Keratinocyte (primary cell): ENCODE measurements around the gene LRP1B. TPM values are rescaled to one million over a fixed set of nuclear protein-coding genes. Genes with fewer than 3 reads are reported as not detected.

Experiments
- DNase-seq: peaks from one replicate; pipeline ENCODE4 v3.0.0-alpha.2; 2011; ENCODE audit warnings: low read depth, missing footprints, low spot score
- FAIRE-seq: peaks from 2 replicates; lab custom pipeline; 2011; peaks lifted over from hg19 to GRCh38; lab: Jason Lieb, UNC
- H2AFZ ChIP-seq: 2 replicates; pipeline ENCODE4 v1.6.0; 2012; ENCODE audit warnings: low read length, control low read depth, inconsistent platforms; ENCODE audit not compliant: control insufficient read depth
- H3K27ac ChIP-seq: 2 replicates; pipeline ENCODE4 v1.5.1; 2011; ENCODE audit warnings: low read length; ENCODE audit not compliant: control insufficient read depth, insufficient read depth
- H3K27me3 ChIP-seq: 3 replicates; pipeline ENCODE4 v1.6.0; 2011; ENCODE audit warnings: low read length; ENCODE audit not compliant: control insufficient read depth, insufficient read depth; ENCODE audit errors: extremely low read depth
- H3K36me3 ChIP-seq, 2 experiments: 2 replicates in 1 of 2; 3 replicates in 1 of 2; pipeline ENCODE4 v1.5.1; 2011; ENCODE audit warnings: low read length in 2 of 2, mild to moderate bottlenecking in 1 of 2; ENCODE audit not compliant: control insufficient read depth in 2 of 2, insufficient read depth in 2 of 2; ENCODE audit errors: extremely low read depth in 1 of 2
- H3K4me1 ChIP-seq: 3 replicates; pipeline ENCODE4 v1.5.1; 2011; ENCODE audit warnings: low read length; ENCODE audit not compliant: control insufficient read depth, insufficient read depth; ENCODE audit errors: extremely low read depth
- H3K4me2 ChIP-seq: 3 replicates; pipeline ENCODE4 v1.6.0; 2011; ENCODE audit warnings: low read depth, low read length; ENCODE audit not compliant: control insufficient read depth, insufficient read depth; ENCODE audit errors: extremely low read depth
- H3K4me3 ChIP-seq, 3 experiments: fragments of 200-600 bp in 1 of 3; sonication (generic) in 1 of 3; 2 replicates in 2 of 3; 3 replicates in 1 of 3; pipeline ENCODE4 v1.5.1; 2011 to 2016; ENCODE audit warnings: low read length in 3 of 3, mild to moderate bottlenecking in 3 of 3, control low read depth in 2 of 3, inconsistent platforms in 1 of 3, low read depth in 1 of 3, mixed read lengths in 1 of 3, mixed run types in 1 of 3, moderate library complexity in 1 of 3; ENCODE audit not compliant: control insufficient read depth in 2 of 3, insufficient read depth in 2 of 3; ENCODE audit errors: extremely low read depth in 1 of 3
- H3K79me2 ChIP-seq: 2 replicates; pipeline ENCODE4 v1.6.0; 2012; ENCODE audit warnings: low read length; ENCODE audit not compliant: control insufficient read depth, insufficient read depth
- H3K9ac ChIP-seq: 3 replicates; pipeline ENCODE4 v1.6.0; 2011; ENCODE audit warnings: low read length; ENCODE audit not compliant: control insufficient read depth, insufficient read depth; ENCODE audit errors: extremely low read depth
- H3K9me1 ChIP-seq: 3 replicates; pipeline ENCODE4 v1.6.0; 2011; ENCODE audit warnings: low read length; ENCODE audit not compliant: control insufficient read depth, insufficient read depth; ENCODE audit errors: extremely low read depth
- H3K9me3 ChIP-seq: 2 replicates; pipeline ENCODE4 v1.5.1; 2012; ENCODE audit warnings: low read depth, low read length; ENCODE audit not compliant: control insufficient read depth
- H4K20me1 ChIP-seq: 3 replicates; pipeline ENCODE4 v1.6.0; 2011; ENCODE audit warnings: low read length; ENCODE audit not compliant: control insufficient read depth, insufficient read depth; ENCODE audit errors: extremely low read depth
- EZH2 ChIP-seq: IDR thresholded peaks from one replicate; pipeline ENCODE4 v1.6.1; 2012; ENCODE audit warnings: inconsistent platforms, mild to moderate bottlenecking, low read length, moderate library complexity
- dilution Hi-C: fragments of 300-500 bp; cut with MboI; formaldehyde crosslinking; loops from one replicate; pipeline ENCODE4 v1.7.0; 2020; ENCODE audit warnings: low sequenced_read_pairs; ENCODE audit not compliant: extremely low pct_ligation_motif_present
- polyA plus RNA-seq, 5 experiments: library from polyadenylated mRNA; depleted of rRNA in 3 of 5; stranded (reverse) in 3 of 5; stranded (forward) in 1 of 5; unstranded in 1 of 5; fragments of >200 nt; gene quantifications; 1 replicate in 1 of 5; 2 replicates in 3 of 5; 3 replicates in 1 of 5; pipeline versions ENCODE4 v1.2.1 to v1.2.3, GENCODE V29; 2011 to 2012; ENCODE audit warnings: missing spikeins in 2 of 5, low read depth in 1 of 5, low replicate concordance in 1 of 5
- TF ChIP-seq, protein P1 (sequence below), 3 experiments: IDR thresholded peaks in 1 of 3; conservative IDR thresholded peaks in 1 of 3; optimal IDR thresholded peaks in 1 of 3; 2 replicates in 2 of 3; 3 replicates in 1 of 3; pipeline versions ENCODE3 to v1.5.1; 2011; ENCODE audit warnings: low read length in 3 of 3, mild to moderate bottlenecking in 3 of 3, moderate library complexity in 2 of 3, control low read depth in 1 of 3, inconsistent platforms in 1 of 3; ENCODE audit not compliant: insufficient read depth in 2 of 3; ENCODE audit errors: extremely low read depth in 1 of 3

The LRP1B gene
- polyA plus RNA-seq, 1 donor (not counting 4 experiments of a cell fraction or from before 2014, with no cell fraction given), result not detected

DNA sequence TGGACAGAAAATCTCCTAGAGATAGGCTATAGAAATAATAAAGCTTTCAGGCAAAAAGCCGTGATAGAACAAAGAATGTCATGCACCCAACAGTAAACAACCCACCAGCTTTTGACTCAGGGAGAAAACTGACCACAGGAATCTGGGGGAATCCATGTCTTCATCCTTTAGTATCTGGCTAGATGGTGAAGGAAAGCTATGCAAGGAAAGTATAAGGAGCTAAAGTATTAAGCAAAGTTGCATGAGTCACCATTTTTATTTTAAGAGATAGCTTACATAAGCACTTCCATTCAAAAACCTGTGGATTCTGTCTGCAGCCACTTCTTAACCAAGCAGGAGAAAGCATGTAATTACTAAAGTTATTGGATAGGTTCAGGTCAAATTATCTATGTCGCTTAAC lies 363.8 kb downstream of the LRP1B start:
- no peak overlapping the region for H3K4me2 ChIP-seq
- H3K27me3 ChIP-seq, result no peaks in the 10 kb centered on the region
- H2AFZ ChIP-seq, result no peak overlapping the region
- H3K4me3 ChIP-seq, result no peak overlapping the region
- dilution Hi-C loops, result no loop called here
- no peaks in the 10 kb centered on the region for H4K20me1 ChIP-seq
- FAIRE-seq, result no peak
- DNase-seq, result no peak
- no peaks in the 10 kb centered on the region for H3K9me1 ChIP-seq
- H3K9me3 ChIP-seq, result no peaks in the 10 kb centered on the region
- no peaks in the 10 kb centered on the region for H3K36me3 ChIP-seq
- H3K9ac ChIP-seq, result no peak overlapping the region
- no peaks in the 10 kb centered on the region for H3K79me2 ChIP-seq
- H3K4me1 ChIP-seq, result no peaks in the 10 kb centered on the region
- H3K27ac ChIP-seq, result no peak overlapping the region
- no peak for TF ChIP-seq EZH2

DNA sequence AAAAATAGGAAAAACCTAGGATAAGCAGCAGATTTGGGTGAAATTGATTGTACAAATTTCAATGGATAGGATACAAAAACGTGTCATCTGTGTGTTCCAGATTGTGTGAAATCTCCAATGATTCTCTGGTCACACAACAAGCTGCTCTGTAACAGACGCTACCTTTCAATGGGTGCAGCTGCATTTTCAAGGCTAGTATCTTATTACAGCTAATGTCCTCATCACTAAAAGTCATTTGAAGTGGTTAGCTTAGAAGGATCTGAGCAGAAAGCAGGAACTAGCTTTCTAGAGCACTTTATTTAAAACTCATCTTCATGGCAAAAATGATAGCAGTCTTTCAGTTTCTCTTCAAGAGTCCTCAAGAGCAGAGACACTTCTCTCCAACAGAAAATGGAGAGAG lies 364.6 kb downstream of the LRP1B start:
- Histone ChIP-seq H3K27me3 (no peaks in the 10 kb centered on the region), H3K9ac (no peak overlapping the region), H2AFZ (no peak overlapping the region), H3K4me3 (no peak overlapping the region), H3K9me1 (no peaks in the 10 kb centered on the region), H3K4me1 (no peaks in the 10 kb centered on the region), H3K9me3 (no peaks in the 10 kb centered on the region), H3K79me2 (no peaks in the 10 kb centered on the region), H3K36me3 (no peaks in the 10 kb centered on the region), H4K20me1 (no peaks in the 10 kb centered on the region), H3K4me2 (no peak overlapping the region), H3K27ac (no peak overlapping the region)
- FAIRE-seq, result no peak
- TF ChIP-seq, protein P1, sequence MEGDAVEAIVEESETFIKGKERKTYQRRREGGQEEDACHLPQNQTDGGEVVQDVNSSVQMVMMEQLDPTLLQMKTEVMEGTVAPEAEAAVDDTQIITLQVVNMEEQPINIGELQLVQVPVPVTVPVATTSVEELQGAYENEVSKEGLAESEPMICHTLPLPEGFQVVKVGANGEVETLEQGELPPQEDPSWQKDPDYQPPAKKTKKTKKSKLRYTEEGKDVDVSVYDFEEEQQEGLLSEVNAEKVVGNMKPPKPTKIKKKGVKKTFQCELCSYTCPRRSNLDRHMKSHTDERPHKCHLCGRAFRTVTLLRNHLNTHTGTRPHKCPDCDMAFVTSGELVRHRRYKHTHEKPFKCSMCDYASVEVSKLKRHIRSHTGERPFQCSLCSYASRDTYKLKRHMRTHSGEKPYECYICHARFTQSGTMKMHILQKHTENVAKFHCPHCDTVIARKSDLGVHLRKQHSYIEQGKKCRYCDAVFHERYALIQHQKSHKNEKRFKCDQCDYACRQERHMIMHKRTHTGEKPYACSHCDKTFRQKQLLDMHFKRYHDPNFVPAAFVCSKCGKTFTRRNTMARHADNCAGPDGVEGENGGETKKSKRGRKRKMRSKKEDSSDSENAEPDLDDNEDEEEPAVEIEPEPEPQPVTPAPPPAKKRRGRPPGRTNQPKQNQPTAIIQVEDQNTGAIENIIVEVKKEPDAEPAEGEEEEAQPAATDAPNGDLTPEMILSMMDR (optimal IDR thresholded peaks at IDR 0.05 in 1 of 3, IDR thresholded peaks at IDR 0.05 in 1 of 3, conservative IDR thresholded peaks at IDR 0.05 in 1 of 3; ENCODE audit: extremely low read depth in 1 of 3, insufficient read depth in 2 of 3, low read length in 3 of 3), result no peak
- no peak for TF ChIP-seq EZH2
- no peak for DNase-seq
- dilution Hi-C loops, result no loop called here

DNA sequence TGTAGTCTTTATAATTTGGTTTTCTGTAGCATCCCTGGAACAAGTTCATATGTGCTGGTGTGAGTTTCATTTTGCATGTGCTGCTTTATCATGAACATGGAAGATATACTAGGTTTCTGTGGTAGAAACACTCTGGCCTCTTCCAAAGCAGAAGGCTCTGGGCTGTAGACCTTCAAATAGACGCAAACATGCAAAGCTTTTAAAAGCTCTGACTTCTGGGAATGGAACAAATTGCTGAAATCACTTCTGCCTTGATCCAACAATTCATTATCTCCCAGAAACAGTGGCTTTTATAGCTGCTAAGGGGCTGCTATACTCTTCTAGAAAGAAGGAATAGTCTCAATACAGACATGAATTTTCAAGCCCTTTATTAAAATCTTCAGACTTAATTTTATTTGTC lies 382.2 kb downstream of the LRP1B start:
- Histone ChIP-seq H3K27ac (no peak overlapping the region), H3K4me1 (no peaks in the 10 kb centered on the region), H3K4me2 (no peak overlapping the region), H3K9me1 (no peaks in the 10 kb centered on the region), H4K20me1 (no peaks in the 10 kb centered on the region), H3K27me3 (no peaks in the 10 kb centered on the region), H3K4me3 (no peak overlapping the region), H3K36me3 (no peaks in the 10 kb centered on the region), H3K79me2 (no peaks in the 10 kb centered on the region), H3K9ac (no peak overlapping the region), H2AFZ (no peak overlapping the region), H3K9me3 (no peaks in the 10 kb centered on the region)
- DNase-seq (no peak), FAIRE-seq (no peak)
- dilution Hi-C loops, result no loop called here
- TF ChIP-seq, protein P1 (optimal IDR thresholded peaks at IDR 0.05 in 1 of 3, IDR thresholded peaks at IDR 0.05 in 1 of 3, conservative IDR thresholded peaks at IDR 0.05 in 1 of 3; ENCODE audit: extremely low read depth in 1 of 3, insufficient read depth in 2 of 3, low read length in 3 of 3), result no peak
- TF ChIP-seq EZH2, result no peak
